Measurements from ENCODE around the gene IQGAP3.
"Not testable (repeated sequence)": the region's sequence is repeated elsewhere in the genome, so short reads cannot be mapped to it uniquely, and the experiment has no call there.

The IQGAP3 gene, protein sequence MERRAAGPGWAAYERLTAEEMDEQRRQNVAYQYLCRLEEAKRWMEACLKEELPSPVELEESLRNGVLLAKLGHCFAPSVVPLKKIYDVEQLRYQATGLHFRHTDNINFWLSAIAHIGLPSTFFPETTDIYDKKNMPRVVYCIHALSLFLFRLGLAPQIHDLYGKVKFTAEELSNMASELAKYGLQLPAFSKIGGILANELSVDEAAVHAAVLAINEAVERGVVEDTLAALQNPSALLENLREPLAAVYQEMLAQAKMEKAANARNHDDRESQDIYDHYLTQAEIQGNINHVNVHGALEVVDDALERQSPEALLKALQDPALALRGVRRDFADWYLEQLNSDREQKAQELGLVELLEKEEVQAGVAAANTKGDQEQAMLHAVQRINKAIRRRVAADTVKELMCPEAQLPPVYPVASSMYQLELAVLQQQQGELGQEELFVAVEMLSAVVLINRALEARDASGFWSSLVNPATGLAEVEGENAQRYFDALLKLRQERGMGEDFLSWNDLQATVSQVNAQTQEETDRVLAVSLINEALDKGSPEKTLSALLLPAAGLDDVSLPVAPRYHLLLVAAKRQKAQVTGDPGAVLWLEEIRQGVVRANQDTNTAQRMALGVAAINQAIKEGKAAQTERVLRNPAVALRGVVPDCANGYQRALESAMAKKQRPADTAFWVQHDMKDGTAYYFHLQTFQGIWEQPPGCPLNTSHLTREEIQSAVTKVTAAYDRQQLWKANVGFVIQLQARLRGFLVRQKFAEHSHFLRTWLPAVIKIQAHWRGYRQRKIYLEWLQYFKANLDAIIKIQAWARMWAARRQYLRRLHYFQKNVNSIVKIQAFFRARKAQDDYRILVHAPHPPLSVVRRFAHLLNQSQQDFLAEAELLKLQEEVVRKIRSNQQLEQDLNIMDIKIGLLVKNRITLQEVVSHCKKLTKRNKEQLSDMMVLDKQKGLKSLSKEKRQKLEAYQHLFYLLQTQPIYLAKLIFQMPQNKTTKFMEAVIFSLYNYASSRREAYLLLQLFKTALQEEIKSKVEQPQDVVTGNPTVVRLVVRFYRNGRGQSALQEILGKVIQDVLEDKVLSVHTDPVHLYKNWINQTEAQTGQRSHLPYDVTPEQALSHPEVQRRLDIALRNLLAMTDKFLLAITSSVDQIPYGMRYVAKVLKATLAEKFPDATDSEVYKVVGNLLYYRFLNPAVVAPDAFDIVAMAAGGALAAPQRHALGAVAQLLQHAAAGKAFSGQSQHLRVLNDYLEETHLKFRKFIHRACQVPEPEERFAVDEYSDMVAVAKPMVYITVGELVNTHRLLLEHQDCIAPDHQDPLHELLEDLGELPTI (N-terminal part only)

DNA sequence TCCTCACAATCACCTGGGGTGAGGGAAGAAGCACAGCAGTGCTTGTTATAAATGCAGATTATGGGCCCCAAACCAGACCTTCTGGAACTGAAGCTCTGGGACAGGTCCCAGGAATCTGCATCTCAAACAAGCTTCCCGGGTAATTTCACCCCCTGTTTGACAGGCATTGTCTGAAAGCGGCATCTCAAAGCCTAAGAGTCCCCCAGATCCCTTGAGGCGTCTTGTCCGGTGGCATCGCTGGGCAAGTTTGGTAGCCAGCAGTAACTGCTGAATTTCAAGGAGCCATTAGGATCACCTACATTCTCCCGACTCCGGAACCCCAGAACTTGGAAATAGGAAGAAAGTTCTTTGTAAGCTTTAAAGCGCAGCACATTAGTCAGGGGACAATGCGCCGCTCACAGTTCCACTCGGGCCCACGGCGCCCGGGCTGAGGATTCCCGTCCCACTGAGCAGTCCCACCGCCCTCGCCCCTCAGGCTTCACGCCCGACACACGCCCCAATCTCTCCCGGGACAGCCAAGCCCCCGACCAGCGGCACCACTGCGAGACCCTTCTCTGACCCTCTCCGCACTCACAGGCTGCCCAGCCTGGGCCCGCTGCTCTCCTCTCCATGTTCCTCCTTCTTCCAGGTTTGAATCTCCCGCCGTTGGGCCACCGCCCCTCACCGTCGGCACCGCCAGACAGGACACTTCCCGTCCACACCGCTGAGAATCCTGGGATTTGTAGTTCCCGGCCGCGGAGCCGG lies at the start of gene IQGAP3:
Gene IQGAP3, minus strand, starts transcription at position 647 of the 744 bp plus-strand sequence. Its CDS starts 36 bp downstream, at position 611.
- peak; percentile 3 for DNase-seq

DNA sequence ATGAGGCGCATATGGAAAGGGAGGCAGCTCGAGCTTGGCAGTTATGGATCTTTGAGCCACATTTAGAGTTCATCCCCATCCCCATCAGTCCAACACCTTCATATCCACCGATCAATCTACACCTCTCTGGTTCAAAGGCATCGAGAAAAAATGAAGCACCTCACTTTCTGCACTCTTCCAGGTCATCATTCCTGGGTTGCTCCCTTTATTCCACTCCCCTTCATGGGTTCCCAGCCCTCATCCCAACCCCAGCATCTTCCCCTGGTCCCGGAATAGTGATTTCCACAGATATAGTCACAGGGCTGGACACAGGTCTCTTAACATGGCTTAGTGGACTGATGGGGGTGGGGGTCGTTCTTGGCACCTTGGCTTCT lies 47.2 kb upstream of the IQGAP3 start:
- DNase-seq: no peak

DNA sequence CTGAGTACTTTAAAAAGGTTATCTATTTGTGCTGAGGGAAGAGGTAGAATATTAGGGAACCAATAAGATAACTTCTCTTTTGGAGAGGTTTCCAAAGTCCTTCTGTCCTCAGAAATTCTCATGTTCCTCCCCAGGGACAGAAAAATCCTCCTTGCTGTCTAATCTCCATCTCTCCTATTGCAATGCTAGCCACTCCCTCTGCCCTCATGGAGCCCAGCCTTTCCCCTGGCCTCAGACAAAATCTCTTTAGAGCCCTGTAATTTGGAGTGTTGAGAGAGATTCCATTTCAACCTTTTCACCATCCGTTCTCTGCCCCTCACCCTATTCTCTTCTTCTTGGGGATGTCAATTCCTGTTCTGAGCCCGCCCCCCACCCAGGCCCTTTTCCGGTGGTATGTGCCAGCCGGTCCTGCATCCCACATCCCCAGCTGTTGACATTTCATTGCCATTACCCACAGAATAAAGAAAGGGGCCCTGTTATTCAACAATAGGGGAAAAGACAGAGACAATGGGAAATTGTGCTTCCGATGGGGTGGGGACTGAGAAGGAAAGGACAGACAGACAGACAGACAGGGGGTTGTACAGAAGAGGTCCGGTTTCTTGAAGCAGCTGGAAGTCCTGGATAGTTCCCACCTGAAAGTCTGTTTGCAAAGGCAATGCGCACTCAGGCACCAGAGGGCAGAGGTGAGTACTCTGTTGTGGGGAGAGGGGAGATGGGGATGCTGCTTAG lies 46.7 kb upstream of the IQGAP3 start, which contains the start of gene HAPLN2:
Gene HAPLN2, plus strand, starts transcription at position 563 of the 729 bp plus-strand sequence. CDS start 4,076 bp downstream, outside the sequence.
- no peak for DNase-seq

DNA sequence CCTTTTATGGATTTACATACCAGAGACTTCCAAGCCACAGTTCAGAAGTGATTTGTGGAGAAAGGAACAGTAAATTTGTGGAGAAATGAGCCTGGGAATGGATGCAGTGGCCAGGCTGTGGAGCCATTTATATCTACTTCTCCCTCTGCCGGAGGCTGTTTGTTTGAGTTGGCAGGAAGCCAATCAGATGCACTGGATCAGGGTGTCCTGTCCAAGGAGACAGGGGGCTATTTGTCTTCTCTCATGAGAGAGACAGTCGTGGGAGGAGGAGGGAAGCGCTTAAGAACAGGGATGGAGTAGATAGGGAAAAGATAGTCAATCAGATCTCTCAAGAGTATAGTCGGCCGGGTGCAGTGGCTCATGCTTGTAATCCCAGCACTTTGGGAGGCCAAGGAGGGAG lies 44.1 kb upstream of the IQGAP3 start:
- no peak for DNase-seq

DNA sequence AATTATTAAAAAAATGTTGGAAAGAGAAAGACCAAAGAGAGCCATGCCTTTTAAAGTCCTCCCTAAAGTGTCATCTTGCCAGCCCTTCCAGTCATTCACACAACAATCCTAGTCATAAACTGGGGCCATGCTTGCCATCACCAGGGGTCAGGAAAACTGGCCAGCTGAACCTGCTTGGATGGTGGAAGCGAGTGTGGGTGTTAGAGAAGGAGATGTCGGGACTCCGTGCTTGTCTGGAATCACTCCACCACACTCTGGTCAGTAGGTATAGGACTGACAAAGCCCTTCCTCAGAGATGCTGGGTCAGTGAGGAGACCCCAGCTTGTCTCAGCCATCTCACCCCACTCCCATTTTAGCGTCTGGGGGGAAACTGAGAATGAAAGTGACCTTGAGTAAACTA lies 43.6 kb upstream of the IQGAP3 start:
- no peak for DNase-seq

DNA sequence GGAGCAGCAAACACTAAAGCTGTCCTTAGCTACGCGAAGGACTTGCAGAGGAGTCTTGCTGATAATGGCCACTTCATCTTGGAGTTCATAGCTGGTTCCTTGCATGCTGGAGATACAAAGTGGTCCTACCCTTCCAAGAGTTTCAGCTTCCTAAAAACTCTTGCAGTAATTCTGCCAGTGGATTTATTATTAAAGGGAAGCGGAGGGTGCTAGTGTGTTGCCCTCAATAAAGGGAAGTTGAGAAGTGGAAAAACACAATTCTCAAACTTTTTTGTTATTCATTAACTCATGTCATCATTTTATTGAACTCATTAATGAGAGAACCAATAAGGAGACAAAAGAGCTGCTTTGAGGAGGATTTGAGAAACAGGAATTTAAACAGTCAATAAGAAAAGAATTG lies 40.3 kb upstream of the IQGAP3 start:
- no peak for DNase-seq

DNA sequence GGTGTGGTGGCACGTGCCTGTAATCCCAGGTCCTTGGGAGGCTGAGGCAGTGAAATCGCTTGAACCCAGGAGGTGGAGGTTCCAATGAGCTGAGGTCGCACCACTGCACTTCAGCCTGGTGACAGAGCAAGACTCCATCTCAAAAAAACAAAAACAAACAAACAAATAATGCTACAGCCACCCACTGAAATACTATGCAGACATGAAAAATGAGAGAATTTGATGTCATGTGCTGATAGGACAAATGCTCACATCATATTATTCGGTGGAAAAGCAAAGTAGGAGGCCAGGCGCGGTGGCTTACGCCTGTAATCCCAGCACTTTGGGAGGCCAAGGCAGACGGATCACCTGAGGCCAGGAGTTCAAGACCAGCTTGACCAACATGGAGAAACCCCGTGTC lies 37.7 kb upstream of the IQGAP3 start:
- not testable (repeated sequence) for DNase-seq

DNA sequence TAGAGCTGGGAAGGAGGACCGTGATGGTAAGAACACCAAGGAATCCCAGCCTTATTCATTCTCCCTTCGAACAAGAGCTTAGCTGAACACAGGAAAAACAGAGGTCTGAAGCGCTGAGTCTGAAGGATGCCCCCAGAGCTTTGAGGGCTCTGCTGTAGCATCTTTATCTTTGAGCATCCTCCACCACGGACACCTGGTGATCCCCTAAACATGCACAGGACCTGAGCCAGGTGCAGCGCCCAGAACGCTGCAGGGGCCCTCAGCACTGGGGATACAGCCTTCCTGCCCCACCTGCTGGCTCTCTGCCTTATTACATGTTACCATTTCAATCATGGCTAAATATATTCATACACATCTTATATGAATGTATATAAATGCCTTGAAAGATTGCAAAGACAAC lies 36.6 kb upstream of the IQGAP3 start:
- no peak for DNase-seq

DNA sequence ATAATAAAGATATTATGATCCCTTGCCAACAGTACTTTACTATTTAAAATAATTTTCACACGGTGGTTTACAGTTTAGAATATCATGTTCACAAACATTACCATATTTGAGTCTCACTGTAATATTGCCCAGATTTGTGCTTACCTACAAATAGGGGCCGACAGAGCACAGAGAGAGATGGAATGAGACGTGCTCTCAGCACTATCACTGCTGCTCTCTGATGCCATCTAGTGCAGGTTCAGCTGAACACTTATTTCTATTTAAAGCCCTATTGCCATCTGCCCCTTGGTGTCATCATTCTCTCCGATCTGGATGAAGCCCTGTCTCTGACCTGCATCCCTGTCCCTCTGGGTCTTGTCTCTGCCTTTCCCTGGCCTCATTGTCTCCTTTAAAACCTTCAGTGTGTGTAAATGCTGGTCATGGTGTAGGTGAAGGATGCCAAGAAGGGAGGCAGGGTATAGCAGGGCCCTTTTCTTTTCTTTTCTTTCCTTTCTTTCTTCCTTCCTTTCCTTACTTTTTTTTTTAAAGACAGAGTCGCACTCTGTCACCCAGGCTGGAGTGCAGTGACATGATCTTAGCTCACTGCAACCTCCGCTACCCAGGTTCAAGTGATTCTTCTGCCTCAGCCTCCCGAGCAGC lies 35.8 kb upstream of the IQGAP3 start:
- peak; percentile 68 for DNase-seq

DNA sequence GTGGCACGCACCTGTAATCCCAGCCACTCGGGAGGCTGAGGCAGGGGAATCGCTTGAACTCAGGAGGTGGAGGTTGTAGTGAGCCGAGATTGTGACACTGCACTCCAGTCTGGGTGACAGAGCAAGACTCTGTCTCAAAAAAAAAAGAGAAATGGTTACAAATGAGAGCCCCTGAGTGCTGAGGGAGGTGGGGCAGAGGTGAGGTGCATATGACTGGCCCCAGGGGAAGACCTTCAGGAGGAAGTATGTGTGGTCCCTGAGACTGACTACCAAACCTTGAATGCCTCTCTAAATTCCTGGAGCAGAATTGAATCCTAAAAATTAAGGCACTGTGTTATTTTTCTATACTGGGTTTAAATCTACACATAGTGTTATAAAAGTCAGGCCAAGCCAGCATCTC lies 35.0 kb upstream of the IQGAP3 start:
- not testable (repeated sequence) for DNase-seq

DNA sequence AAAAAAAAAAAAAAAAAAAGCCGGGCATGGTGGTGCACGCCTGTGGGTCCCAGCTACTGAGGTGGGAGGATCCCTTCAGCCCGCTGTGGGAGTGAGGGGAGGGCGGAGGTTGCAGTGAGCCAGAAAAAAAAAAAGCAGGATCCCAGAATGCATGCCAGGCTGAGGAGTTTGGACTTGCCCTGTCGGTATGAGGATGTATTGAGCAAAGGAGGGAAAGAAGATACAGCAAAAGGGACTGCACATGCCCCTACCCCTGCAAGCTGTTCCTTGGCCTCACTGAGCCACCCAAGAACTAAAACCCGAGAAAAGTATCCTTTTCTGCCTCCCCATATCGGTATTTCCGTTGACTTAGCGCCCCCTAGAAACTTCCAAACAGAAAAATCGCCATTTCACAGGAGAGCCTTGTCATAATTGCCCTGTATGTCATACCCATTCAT lies 30.2 kb upstream of the IQGAP3 start:
- DNase-seq: no peak

DNA sequence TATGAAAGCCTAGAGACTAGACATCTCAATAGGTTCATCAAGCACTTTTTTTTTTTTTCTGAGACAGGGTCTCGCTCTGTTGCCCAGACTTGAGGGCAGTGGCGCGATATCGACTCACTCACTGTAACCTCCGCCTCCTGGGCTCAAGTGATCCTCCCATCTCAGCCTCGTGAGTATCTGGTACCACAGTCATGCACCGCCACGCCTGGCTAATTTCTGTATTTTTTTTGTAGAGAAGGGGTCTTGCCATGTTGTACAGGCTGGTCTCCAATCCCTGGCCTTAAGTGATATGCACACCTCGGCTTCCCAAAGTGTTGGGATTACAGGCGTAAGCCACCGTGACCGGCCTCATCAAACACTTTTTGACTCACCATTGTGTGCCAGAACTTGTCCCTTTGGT lies 29.5 kb upstream of the IQGAP3 start:
- DNase-seq: no peak

DNA sequence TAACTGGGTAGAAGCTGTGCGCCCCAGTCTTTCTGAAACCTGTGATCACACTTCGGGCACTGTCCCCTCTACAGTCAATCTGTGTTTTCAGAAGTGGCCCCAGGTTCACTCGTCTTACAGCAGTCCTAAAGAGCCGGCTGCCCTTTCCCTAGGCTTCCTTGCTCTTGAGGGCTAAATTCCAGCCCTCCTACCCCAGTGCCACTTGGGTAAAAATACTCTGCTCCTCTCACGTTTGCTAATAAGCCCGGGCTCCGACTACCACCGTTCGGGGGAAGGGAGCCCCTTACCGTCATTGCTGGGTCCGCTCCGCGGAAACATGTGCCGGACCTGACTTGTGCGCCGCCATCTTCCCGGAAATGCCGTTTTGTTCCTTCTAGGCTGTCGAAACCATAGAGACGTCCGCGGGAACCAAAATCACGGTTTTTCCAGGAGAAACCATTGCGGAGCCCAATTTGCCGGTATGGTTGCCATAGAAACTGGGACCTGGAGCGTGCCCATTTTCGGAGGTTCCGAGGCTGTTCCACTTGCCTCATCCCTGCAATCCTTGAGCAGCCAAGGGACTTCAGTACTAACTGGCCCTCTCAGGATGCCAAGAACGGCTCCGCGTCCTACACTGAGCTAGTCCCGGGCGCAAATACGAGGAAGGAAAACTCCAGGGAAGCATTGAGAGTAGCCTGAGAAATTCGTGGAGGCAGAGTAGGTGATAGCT lies 28.9 kb upstream of the IQGAP3 start, which contains the start of gene GPATCH4:
Gene GPATCH4, minus strand, starts transcription at position 358 of the 709 bp plus-strand sequence.
- peak; percentile 57 for DNase-seq

DNA sequence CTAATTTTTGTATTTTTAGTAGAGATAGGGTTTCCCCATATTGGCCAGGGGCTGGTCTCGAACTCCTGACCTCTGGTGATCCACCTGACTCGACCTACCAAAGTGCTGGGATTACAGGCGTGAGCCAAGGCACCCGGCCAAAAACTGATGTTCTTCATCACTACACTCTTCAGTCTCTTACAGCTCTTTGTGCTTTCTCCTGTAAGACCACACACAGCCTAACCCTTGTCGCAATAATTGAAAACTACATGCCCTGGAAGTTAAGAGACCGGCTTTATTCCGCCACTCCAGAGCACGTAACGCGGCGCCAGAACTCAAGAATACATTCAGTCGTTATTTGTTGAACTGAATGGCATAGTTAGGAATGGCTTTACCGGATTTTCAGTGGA lies 28.4 kb upstream of the IQGAP3 start:
- no peak for DNase-seq

DNA sequence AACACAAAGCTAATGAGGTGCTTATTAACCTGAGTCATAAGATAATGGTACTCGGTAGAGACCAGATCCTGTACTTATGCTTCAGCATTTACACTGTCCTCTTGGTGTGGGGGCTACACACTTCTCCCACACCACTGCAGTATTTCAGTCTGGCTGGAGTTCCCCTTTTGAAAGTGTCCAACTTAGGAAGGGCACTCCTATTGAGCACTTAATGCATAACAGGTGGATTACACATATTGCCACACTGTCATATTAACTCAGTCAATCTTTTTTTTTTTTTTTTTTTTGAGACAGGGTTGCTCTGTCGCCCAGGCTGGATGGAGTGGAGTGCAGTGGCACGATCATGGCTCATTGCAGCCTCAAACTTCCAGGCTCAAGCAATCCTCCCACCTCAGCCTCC lies 27.4 kb upstream of the IQGAP3 start:
- no peak for DNase-seq

DNA sequence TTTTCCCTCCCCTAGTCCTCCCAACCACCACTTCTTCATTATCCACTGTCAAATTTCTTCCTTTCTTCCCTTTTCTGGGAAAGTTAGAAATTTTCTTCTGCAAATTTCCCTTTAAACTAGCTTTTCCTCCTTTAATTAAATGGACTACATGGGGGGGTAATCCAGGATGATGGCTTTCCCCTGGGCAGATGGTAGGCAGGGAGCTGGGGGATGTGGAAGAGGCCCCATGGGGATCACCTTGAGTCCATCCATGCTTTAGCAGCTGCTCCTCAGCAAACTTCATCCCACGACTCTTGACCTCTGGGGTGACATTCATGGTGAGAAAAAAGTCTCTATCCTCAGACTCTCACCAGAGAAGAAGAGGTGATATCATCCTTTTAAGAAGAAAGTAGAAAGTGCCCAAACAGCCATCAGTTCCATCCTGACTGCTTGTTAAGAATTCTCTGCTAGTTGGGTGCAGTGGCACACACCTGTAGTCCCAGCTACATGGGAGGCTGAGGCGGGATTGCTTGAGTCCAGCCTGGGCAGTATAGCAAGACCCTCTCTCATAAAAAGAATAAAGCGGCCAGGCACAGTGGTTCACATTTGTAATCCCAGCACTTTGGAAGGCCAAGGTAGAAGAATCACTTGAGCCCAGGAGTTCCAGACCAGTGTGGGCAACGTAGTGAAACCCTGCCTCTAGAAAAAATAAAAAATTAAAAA lies 26.5 kb upstream of the IQGAP3 start:
- no peak for DNase-seq

DNA sequence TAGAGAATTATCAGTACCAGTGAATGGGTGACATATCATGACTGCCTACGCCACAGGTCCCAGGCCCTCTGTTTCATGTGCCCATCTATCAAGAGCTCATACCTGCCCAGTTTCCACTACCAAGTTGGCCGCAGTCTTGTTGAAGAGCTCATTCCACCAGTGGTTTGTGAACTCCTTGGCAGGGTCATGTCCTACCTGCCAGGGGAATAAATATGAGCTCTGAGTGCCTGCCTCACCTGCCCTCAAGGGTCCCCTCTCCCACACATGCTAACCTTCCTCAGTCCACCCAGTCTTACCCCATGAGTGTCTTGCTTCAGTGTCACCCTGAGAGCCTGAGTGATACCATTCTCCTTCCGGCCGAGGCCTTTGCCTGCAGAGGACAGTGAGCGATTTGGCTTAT lies 25.8 kb upstream of the IQGAP3 start:
- DNase-seq: no peak

DNA sequence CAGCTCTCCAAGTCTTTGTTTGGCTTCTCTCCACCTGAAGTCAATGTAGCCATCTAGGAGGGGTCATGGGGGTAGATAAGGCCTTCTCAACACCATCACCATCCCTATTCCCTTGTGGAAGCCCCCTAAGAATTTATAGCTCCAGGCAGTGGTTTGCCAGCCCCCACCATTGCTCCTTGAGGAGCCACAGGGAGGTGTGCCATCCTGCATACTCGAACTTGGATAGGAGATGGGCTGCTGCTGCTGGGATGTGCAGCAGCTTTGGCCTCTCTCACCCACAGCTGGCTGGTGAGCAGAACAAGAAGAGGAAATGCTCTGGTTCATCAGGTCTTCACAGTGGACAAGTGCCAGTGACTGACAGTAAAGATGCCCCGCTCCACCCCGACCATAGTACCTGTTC lies 24.1 kb upstream of the IQGAP3 start:
- DNase-seq: no peak

DNA sequence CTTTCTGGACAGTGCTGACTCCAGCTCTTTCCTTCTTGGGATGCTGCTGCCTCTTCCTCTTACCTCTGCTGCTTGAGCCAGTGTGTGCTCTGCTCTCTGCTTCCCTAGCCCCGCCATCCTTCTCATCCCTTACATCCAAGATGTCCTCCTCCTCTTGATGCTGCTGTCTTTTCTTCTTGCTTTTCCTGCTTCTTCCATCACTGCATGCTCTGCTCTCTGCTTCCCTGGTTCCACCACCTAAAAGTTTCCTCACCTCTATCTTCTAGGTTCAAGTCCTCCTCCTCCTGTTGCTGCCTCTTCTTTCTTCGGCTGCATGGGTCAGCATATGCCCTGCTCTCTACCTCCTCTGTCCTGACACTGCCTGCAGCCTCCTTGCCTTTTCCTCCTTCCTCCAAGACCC lies 22.7 kb upstream of the IQGAP3 start:
- DNase-seq: no peak

DNA sequence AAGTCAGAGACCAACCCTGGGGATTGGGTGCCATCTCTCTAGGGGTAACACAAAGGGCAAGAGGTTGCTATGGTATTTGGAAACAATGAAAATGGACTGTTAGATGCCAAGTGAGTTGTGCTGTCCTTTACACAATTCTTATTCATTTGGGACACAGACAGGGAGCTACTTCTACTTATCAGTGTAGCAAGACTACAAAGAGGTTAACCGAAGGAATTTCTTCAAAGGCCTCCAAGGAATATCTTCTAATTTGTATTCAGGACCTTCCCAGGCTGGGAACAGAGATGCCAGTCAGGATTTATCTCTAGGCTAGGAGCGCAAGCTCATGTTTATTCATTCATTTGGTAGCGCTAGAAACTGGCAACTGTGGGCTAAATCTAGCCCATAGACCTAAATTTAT lies 21.8 kb upstream of the IQGAP3 start:
- no peak for DNase-seq
